GM13977 (cell line): ENCODE measurements around the gene CCSER1.

ENCODE experiments used
- DNase-seq: peaks from one replicate; pipeline ENCODE4 v3.0.0; 2012; ENCODE audit warnings: low spot score
- in situ Hi-C: fragments of 300-500 bp; cut with MboI; formaldehyde crosslinking; loops from one replicate; pipeline ENCODE4 v1.12.0; 2022; ENCODE audit warnings: low sequenced_read_pairs, low pct_unique_long_range_greater_than_20kb, mixed read lengths, inconsistent platforms; ENCODE audit not compliant: unreplicated experiment
- TF ChIP-seq, protein P1 (sequence below): IDR thresholded peaks from 2 replicates; pipeline ENCODE4 v1.5.1; 2012; ENCODE audit warnings: mild to moderate bottlenecking, control low read depth; ENCODE audit not compliant: insufficient read depth; ENCODE audit errors: extremely low read depth, missing control alignments

Gene CCSER1

DNA sequence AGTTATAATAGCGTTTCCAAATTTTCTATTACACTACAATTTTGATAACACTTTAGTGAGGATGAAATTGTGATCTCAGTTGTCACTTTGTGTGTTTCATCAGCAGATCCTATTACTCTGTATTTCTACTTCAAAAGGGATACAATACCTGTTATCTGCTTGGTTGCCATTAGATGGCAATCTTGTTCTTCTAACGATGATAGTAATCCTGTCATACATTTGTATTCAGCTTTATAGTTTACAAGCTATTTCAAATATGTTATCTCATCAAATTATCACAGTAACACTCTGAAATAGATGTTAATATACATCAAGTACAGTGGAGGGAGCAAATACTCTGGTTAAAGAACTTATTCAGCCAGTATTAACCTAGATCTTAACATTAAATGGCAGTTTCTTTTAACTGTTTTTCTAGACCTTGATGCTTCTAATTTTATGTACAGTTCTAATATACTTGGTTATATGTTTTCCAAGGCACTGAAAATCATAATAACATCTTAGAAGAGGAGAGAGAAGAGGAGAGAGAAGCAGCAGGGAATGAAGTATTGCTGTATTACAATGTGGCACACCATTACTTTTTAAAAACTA lies 292.0 kb downstream of the CCSER1 start:
- in situ Hi-C loops = no loop called here
- DNase-seq = peak; percentile 40
- TF ChIP-seq, protein P1, sequence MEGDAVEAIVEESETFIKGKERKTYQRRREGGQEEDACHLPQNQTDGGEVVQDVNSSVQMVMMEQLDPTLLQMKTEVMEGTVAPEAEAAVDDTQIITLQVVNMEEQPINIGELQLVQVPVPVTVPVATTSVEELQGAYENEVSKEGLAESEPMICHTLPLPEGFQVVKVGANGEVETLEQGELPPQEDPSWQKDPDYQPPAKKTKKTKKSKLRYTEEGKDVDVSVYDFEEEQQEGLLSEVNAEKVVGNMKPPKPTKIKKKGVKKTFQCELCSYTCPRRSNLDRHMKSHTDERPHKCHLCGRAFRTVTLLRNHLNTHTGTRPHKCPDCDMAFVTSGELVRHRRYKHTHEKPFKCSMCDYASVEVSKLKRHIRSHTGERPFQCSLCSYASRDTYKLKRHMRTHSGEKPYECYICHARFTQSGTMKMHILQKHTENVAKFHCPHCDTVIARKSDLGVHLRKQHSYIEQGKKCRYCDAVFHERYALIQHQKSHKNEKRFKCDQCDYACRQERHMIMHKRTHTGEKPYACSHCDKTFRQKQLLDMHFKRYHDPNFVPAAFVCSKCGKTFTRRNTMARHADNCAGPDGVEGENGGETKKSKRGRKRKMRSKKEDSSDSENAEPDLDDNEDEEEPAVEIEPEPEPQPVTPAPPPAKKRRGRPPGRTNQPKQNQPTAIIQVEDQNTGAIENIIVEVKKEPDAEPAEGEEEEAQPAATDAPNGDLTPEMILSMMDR = peak; percentile 60

DNA sequence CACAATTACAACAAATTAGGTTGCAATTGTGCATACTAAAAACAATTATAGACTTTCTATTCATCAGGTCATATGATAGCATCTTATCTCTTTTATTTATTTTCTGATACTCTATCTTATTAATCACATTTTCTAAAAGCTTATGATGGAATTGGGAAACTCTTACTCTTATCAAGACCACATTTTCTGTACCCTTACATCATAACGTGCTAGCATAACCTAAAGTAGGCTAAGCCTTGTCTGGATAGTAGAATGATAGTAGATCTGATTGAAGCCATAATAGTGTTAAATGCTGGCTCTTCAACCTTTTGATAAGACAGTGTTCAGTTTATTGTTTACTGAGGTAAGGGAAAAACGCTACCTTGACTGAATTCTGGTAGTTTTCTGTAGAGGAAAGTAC lies 294.0 kb downstream of the CCSER1 start:
- in situ Hi-C loops = no loop called here
- DNase-seq = no peak

DNA sequence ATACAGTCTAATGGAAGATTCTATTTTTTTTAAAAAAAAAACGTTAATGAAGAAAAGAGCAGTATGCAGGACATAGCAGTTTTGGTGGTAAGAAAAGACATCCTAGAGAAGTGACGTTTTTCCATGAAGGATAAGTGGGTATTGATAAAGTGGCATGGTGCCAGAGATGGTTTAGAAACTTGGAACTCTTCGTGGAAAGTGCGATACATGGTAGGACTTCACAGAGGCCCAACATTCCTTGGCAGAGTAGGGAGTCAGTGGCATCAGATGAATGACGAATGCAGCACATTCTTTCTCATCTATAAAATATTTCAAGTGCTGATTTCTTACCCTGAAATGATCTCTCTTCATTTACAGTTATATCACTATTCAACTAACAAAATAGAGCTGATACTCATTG lies 298.7 kb downstream of the CCSER1 start:
- in situ Hi-C loops = no loop called here
- TF ChIP-seq, protein P1 = no peak

More for the DNA sequence above, 294.0 kb downstream of the CCSER1 start:
- TF ChIP-seq, protein P1 = no peak

DNA sequence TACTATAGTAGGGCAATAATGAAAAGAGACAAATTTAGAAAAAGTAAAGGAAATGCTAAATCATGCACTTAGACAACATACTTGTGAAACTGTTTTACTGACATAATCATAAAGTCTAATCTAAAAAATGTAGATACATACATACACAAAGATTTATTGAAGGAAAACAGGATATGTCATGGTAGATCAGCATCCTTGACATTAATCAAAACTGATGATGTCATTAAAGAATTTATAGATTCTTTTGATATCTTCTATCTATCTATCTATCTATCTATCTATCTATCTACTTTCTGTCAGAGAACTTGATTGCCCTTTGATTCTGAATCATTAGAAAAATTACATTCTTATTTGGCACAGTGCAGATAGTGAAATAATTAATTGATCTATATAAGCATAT lies 311.3 kb downstream of the CCSER1 start:
- TF ChIP-seq, protein P1 = no peak
- in situ Hi-C loops = no loop called here
- no peak for DNase-seq

More for the DNA sequence above, 298.7 kb downstream of the CCSER1 start:
- DNase-seq = no peak

DNA sequence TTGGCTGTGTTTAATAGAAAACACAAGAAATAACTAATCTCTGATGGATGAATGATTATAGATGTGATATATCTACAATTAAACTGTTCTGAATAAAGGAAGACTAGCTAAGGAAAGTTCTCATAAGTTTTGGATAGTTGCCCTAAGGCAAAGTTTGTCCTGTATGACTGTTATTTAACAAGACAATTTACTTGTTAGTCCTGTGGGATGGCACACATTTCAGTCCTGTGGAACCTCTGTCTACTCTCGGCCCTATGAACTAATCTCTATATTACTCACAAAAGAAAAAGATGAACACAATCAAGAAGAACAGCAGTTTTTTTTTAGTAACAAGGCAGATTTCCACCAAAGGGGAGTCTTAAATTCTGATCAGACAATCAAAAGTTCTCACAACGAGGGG lies 314.6 kb downstream of the CCSER1 start:
- in situ Hi-C loops = no loop called here
- no peak for DNase-seq
- TF ChIP-seq, protein P1 = no peak

DNA sequence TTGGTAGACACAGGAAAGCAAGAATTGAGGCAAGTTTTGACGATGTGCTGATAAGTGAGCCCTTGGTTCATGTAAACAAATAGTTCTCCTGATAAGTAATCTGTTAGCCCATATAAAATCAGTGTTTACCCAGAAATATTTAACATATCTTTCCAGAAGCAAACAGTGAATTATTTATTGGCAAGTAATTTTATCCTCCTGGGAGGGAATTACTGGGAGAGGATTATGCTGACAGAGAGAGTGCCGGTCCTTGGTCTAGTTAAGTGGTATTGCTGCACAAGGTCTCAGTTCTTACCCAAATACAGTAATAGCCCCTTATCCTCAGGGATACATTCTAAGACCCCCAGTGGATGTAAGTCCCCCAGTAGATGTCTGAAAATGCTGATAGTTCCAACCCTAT lies 315.4 kb downstream of the CCSER1 start:
- DNase-seq = no peak
- TF ChIP-seq, protein P1 = no peak
- in situ Hi-C loops = no loop called here

DNA sequence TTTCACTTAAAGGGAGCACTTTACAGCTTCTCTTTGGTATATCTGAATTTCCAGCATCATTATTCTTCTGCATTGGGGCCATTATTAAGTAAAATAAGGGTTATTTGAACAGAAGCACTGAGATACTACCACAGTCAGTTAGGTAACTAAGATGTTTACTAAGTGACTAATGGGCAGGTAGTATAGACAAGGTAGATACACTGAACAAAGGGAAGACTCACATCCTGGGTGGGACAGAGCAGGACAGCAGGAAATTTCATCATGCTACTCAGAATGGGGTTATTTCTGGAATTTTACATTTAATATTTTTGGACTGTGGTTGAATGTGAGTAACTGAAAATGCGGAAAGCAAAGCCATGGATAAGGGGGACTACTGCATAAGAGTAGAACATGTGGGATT lies 316.0 kb downstream of the CCSER1 start:
- TF ChIP-seq, protein P1 = no peak
- in situ Hi-C loops = no loop called here
- no peak for DNase-seq
